ENCODE data around the gene ASB15.

The ASB15 gene

DNA sequence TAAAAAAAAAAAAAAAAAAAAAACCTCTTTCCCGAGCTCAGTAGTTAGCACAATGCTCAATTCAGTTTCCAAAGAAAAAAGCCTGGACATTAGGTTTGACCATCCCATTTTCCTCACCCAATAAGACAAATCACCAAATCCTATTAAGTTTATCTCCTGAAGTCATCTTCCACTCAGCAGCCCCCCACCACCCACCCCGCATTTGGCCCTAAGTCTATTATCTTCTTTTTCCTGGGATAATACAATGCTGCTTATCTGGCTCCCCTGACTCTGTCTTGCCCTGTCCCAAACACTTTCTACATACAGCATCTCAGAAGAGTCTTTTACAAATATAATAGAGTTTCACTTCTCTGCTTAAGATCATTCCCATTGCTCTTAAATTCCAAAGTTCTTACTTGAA, 36.3 kb downstream of the ASB15 start:
- no peak for DNase-seq

DNA sequence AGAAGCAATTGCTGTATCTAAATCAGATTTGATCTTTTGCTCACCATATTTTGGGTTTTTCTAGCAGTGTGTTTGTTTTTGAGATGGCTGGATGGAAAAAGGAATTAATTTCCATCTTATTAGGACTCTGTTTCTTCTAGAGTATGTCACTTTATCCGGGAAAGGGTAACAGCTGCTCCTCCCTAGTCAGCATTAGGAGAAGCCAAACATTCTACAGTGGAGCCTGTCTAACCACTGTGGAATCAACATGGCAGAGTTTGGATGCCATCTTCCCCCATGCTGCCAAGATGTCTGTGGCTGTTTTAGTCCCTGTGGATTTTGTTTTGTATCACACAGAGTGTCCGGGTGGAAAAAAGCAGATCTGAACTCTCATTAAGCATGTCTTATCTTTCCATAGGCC, 38.0 kb downstream of the ASB15 start:
- DNase-seq = no peak

DNA sequence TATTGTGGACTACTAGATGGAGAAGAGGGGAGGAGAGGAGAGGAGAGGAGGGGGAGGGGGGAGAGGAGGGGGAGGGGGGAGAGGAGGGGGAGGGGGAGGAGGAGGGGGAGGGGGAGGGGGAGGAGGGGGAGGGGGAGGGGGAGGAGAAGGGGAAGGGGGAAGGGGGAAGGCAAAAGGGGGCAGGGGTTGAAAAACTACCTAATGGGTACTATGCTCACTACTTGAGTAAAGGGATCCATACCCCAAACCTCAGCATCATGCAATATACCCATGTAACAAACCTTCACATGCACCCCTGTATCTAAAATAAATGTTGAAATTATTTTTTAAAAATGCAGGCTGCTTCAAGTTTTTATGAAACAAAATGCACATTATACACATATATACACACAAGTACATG, 39.0 kb downstream of the ASB15 start:
- DNase-seq = no peak

DNA sequence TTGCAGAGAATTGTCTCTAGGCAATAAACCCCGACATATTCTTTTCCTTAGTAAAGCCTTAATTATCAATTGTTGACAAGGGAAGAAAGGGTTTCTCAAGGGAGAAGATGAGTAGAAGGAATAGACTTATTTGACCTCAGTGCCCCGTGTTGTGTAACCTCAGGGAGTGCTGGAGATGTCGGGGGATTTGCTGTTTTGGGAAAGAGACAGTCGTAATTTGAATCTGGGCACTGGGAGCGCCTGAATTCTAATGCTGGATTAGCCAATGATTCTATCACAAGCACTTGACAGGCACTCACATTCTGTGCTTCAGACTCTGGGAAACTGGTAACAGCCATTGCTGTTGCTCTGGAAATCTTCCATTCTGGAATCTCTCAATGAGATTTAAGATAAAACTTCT, 40.3 kb downstream of the ASB15 start:
- DNase-seq = no peak

DNA sequence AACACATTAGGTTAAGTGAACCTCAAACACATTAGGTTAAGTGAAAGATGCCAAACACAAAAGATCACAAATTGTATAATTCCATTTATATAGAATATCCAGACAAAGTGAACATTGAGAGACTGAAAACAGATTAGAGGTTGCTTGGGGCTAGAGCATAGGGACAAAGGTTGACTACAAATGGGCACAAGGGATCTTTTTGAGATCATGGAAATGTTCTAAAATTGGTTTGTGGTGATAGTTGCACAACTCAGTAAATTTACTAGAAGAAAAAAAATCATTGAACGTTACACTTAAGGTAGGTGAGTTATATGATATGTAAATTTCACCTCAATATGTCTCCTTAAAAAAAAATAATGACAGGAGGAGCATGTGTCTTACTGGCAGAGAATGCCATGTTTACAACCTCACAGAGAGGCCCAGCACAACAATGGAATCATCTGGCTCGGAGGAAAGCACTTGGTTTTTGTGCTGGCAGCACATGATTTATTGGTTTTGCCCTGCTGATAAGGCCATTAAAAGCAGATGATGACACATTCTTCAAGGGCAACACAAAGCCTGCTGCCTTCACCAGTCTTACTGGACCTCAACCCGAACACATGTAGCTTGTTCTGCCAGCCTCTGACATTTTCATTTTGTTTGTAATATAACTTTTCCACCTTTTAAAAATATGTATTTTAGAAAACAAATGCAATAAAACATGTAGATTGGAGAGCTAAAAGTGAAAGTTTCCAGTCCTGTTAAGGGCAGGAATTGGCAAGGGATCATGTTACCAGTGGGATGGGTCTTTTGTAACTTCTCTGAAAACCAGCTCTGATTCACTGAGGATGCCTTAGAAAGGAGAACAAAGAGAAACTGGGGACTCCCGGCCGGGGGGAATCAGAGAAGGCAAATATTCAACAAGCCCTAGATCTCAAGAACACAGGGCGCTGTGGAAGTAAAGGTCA, 42.1 kb downstream of the ASB15 start:
- DNase-seq = no peak

DNA sequence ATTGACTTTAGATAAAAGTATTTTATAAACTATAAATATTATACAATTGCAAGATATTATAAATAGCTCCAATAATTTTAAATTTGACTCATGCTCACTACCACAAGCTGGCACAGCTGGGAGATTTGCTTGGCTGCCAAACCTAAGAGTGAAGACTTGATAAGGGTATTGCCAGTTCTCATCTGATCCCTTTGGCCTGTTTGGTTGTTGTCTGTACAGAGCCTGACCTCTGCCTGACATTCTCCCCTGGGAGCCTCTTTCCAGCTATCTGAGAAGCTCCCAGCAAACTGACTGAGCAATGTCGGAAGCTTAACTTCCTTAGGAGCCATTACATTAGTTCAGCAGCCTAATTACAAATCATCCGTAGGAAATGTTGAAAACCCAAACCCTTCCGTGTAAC, 43.9 kb downstream of the ASB15 start:
- DNase-seq = no peak

DNA sequence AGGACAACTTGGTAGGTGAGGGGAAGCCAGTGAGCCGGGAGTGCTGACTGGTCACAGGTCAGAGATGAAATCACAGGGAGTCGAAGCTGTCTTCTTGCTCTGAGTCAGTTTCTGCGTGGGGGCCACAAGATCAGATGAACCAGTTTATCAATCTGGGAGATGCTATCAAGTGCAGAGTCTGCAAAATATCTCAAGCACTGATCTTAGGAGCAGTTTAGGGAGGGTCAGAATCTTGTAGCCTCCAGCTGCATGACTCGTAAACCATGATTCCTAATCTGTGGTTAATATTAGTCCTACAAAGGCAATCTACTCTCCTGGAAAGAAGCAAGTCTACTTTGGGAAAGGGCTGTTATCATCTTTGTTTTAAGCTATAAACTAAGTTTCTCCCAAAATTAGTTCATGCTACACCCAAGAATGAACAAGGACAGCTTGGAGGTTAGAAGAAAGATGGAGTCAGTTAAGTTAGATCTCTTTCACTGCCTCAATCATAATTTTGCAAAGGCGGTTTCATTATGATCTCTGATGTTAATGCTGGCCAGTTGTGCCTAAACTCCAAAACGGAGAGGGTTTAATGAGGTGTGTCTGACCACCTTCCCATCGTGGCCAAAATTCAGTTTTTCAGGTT, 45.6 kb downstream of the ASB15 start:
- DNase-seq = no peak

DNA sequence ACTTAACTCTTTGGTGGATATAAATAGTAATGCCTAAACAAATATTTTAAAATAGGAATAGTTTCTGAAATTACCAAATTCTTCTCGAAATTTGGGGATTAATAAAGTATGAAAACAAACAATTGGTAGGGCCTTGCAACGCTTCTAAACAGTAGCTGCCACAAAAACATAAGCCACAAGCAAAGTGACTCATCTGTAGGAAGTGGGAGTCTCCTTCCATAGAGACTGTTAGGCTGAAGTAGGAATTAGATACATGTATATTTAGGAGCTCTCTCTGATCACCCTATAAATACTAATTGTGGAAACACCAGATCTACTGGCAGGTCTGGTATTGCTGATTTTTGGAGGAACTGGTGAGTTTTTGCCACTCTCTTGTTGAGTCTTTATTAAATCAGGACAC, 48.3 kb downstream of the ASB15 start:
- DNase-seq = no peak

DNA sequence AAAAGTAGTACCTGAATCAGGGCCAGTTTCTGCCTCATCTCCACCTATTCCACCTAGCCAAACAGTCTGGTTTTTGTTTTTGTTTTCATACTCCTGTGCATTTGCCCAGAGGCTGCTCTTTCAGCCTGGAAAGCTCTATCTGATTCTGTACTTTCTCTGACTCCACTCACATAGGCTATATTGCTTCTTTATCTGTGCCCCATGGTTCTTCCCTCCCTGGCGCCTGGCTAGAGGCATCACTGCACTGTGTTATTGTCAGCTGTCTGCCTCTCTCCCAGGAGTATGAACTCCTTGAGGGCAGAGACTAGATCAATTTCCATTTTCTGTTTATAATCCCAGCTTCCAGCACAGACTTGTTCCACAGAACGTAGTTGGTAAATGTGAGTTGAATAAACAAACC, 49.0 kb downstream of the ASB15 start:
- DNase-seq = no peak

DNA sequence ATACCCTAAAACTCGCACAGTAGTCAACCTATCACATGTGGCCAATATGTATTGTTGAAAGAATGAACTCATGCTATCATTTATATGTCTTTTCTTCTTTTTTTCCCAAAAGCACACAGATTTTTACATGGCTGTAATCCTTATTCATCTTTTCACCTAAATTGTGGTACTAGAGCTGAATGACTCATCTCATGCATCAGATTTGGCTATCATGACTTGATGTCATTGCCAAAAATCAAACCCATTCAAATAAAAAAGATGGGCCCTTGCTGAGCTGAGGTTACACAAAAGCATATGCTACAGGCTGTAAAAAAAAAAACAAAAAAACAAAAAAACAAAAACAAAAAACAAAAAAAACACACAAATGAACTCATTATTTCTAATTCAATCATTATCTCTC, 50.8 kb downstream of the ASB15 start:
- DNase-seq = no peak

DNA sequence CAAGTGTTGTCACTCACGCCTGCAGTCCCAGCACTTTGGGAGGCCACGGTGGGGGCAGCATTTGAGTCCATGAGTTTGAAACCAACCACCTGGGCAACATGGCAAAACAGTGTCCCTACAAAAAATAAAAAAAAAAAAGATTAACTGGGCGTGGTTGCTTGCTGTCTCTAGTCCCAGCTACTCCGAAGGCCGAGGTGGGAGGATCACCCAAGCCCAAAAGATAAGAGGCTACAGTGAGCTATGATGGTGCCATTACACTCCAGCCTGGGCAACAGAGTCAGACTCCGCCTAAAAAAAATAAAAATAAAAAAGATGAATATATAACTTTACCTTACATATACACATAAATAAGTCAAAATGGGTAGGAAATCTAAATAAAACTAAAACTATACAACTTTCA, 51.5 kb downstream of the ASB15 start:
- DNase-seq = no peak

DNA sequence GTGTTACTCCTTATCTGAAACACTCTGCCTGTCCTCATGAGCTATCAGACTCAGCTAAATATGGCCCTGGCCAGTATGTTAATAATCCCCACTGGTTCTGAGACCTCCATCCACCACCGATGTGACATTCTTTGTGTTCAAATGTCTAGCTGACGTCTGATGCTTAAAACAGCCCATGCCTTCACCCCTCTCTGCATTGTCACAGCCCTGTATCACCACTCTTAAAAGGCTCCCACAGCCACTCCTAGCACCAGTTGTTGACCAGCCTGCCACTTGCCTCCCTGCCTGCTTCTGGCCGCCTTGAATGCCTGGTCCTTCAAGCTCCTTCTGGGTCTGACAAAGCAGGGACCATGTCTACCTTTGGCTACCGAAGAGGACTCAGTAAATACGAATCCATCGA, 54.0 kb downstream of the ASB15 start, which contains the start of gene LMOD2:
LMOD2 (plus strand) TSS at position 253 of the 400 bp plus-strand sequence; CDS start at position 351, 98 bp downstream.
- no peak for DNase-seq

DNA sequence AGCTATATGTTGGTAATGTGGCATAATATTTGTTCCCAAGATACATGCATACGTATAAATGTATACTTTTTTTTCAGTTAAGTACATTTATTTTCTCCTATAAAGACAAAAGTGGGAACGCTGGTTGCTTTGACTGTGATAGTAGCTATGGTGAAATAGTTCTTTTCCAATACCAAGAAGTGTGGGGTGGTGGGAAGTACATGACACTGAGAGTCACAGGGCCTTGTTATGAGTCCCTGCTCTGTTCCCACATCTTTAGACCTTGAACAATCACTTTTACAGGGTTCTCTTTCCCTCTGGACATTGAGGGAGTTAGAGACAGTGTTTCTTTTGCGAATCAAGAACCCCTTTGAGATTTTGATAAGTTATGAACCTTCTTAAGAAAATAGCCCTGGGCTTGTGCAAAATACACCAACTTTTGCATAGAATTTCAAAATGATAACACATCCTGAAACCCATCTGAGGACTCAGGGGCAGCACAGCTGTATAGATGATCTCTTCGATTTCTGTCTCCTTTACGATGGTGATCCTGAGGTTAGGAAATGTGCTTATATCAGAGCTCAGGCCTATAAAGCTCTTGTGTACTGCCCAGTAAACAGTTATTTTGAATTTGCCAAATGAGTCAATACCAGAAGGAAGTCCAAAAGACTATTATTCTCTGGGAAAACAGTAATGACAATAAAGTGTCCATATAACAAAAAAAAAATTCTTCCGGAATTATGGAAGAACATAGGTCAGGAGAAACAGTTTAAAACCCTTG, 55.1 kb downstream of the ASB15 start:
- no peak for DNase-seq

DNA sequence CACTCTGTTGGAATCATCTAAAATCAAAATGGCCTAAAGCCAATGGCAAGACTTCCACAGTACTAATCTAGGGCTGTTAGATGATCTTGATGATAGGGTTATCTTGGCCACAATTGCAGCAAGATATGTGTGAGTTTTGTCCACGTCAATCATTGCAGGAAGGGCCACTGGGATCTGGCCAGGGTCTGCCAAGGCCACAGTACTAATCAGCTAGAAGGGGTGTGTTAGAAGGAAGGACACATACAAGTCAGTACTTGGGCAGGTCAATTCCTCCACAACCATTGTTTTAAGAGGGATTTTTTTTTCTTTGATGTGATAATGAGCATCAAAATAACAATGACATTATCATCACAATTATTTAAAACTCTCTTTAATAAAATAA, 55.7 kb downstream of the ASB15 start:
- DNase-seq = no peak

DNA sequence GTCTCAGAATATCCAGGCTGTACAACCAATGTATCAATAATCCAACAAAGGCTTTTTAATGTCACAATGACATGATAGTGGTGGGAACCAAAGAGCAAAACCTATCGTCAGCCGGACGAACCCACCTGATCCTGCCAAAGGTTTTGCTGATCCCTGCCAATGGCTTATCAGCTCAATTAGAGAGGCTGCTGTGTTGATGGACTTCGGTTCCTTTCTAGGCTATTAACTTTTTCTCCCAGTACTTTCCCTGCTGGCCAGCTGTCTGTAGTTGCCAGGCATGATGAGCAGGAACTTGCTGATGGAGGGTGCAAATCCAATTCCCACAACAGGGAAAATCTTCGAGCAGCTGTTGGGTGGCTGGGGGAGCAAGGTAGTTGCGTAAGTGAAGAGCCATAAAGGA, 56.4 kb downstream of the ASB15 start:
- DNase-seq = no peak

DNA sequence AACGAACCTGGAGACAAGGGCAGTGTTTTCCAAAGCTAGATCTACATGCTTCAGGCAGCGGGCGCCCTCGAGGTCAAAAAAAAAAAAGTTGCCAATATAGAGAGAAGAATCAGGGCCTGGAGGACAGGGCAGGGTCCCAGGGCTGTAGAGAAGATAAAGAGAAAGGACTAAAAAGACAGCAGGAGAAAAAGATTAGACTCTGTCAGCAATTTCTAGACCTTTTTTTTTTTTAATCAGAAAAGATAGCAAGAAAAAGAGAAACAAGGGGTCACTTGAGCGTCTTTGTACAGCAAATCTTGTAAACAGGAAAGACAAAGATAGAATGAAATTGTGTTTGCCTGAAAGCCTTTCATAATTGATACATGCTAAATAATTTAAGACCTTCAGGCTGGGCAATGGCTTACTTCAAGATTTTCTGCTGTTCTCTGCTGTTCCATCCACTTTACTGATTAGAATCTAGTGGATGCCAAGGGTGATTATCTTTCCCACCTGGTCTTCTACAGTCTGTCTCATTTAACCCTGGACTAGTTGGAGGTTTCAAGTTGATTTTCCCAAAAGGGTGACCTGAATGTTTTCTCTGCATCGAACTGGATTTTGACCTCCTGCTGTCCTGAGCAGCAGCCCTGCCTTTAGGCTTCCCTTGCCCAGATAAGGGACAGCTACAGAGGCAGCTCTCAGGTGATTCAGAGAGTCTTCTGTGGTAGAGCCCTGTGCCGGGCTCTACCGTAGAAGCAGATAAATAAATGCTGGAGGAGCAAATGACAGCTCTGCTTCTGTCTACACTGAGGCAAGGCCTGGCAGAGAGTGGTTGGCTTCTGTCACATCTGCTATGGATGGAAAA, 59.1 kb downstream of the ASB15 start:
- DNase-seq = no peak

DNA sequence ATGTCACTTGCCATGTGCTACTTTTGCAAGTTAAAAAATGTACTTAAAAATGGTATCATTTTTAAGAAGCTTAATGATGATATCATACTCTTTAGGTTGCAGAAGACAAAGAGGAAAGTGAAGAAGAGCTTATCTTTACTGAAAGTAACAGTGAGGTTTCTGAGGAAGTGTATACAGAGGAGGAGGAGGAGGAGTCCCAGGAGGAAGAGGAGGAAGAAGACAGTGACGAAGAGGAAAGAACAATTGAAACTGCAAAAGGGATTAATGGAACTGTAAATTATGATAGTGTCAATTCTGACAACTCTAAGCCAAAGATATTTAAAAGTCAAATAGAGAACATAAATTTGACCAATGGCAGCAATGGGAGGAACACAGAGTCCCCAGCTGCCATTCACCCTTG, 60.1 kb downstream of the ASB15 start:
- no peak for DNase-seq

DNA sequence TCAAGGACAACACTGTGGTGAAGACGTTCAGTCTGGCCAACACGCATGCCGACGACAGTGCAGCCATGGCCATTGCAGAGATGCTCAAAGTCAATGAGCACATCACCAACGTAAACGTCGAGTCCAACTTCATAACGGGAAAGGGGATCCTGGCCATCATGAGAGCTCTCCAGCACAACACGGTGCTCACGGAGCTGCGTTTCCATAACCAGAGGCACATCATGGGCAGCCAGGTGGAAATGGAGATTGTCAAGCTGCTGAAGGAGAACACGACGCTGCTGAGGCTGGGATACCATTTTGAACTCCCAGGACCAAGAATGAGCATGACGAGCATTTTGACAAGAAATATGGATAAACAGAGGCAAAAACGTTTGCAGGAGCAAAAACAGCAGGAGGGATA, 60.7 kb downstream of the ASB15 start:
- no peak for DNase-seq

DNA sequence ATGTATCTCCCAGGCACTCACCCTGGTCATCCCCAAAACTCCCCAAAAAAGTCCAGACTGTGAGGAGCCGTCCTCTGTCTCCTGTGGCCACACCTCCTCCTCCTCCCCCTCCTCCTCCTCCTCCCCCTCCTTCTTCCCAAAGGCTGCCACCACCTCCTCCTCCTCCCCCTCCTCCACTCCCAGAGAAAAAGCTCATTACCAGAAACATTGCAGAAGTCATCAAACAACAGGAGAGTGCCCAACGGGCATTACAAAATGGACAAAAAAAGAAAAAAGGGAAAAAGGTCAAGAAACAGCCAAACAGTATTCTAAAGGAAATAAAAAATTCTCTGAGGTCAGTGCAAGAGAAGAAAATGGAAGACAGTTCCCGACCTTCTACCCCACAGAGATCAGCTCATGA, 61.1 kb downstream of the ASB15 start:
- DNase-seq = no peak

DNA sequence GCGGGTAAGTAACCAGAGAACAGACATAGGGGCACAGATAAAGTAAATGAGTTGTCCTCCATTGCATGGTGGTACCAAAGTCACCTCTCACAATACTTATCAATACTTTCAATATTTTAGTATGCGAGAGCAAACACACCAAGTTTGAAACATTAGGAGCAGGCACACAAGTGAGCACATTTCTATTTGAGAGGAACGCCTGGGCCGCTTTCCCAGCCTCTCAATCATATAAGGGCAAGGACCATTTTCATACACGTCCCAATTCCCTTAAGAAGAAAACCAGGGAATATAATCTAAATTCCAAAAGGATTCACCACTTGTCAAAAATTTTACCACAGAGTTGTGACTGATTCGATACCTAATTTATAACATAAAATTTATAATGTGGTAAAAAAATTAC, 61.6 kb downstream of the ASB15 start:
- DNase-seq = no peak

DNA sequence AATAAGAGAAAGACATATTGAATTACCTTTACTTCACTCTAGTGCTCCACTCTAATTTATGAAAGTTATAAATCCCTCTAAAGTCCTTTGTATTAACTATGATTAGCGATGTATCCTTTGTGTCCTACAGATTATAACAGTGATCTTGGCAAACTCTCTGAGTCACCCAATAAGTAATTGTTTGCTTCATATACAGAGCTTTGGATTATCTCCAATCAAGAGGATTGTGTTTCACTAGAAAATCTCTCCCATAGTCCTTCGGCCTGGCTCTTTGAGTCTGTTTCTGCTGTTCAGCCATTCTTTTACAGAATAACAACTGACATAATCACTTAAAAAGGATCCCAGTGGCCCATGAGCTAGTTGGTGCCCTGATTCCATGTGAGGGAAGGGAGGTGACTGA, 63.5 kb downstream of the ASB15 start:
- DNase-seq = no peak

DNA sequence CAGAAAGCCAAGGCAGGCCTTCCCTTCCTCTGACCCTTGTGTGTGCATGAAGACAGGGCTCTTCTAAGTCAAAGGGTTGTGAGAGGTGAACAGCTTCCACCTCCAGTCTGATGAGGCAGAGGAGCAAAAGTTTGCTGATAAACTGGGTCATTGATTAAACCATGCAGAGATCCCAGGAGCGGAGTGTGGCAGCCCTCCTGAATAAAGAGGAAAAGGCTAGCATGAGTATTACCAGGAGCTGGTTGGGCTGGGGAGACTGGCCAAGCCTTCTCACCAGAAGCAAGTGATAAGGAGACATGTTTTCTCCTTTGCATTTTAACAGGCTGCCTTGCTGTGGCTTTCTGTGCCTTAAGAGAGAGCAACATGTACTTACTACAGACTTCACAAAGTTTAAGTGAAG, 64.3 kb downstream of the ASB15 start:
- no peak for DNase-seq

DNA sequence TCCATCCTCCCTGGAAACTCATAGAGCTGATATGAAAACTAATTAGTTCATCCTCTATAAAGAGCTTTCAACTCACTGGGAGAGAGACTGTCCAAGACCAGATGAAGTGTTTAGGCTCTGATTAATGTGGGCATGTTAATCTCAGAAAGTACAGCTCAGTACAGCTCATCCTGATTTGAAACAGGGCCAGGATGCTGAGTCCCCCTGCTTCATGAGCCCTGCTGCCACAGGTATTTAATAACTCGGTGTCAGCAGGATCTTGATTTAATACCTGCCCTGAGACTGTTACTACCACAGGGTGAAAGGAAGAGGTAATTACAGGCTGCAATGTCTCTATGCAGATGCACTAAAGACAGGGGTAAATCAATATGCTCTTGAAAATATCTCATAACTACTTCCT, 64.9 kb downstream of the ASB15 start:
- DNase-seq = no peak
